ENCODE measurements around the gene DGKE. TPM values are rescaled to one million over a fixed set of nuclear protein-coding genes. Genes with fewer than 3 reads are reported as not detected.

The DGKE gene
- total and polyA plus RNA-seq, 2 of the 8 experiments (the other 6 are each of a cell fraction or from before 2014, with no cell fraction given), result 1.7 to 7.4 TPM

GRCh38 chr17:56917559-56918296 is 83.8 kb downstream of the DGKE start:
- Histone ChIP-seq H2AK5ac (ENCODE audit: low read depth, low read length) (no peak overlapping the region), H3K23me2 (ENCODE audit: low read depth, low read length) (peaks cover 13% of the 10 kb centered on the region; the same call in 1 of the 2 replicates), H3K56ac (replicated peaks; ENCODE audit: insufficient read length, low read depth, low read length) (no peak overlapping the region), H2BK120ac (replicated peaks; ENCODE audit: low read depth, low read length) (no peak overlapping the region), H3K4me2 (ENCODE audit: insufficient read depth in 1 of 2, low read depth in 2 of 2, low read length in 2 of 2) (no peak overlapping the region), H3K4me1 (replicated peaks in 1 of 4; ENCODE audit: control insufficient read depth in 3 of 4, insufficient read depth in 4 of 4, low read length in 3 of 4) (peaks cover 0 to 9% (median 5%) of the 10 kb centered on the region in 4 experiments; a peak in 3 of 7 replicates), H2BK12ac (ENCODE audit: low read depth, low read length) (no peak overlapping the region), H2BK15ac (ENCODE audit: low read length) (no peak overlapping the region), H3K18ac (ENCODE audit: extremely low read depth, low read length) (no peak overlapping the region), H2BK20ac (ENCODE audit: low read length) (no peak overlapping the region), H3K9me3 (ENCODE audit: insufficient read depth in 2 of 2, low read depth in 1 of 2, low read length in 1 of 2) (no peaks in the 10 kb centered on the region), H3K79me1 (ENCODE audit: low read depth, low read length) (peaks cover 3% of the 10 kb centered on the region; the same call in 1 of the 2 replicates), H3K4me3 (ENCODE audit: extremely low read depth in 1 of 4, insufficient read depth in 2 of 4, low read depth in 3 of 4, low read length in 4 of 4) (no peak overlapping the region), H3K9ac (replicated peaks in 1 of 4; ENCODE audit: extremely low read depth in 1 of 4, low read depth in 3 of 4, low read length in 3 of 4) (no peak overlapping the region), H3K14ac (ENCODE audit: insufficient read length) (no peak overlapping the region), H3K27ac (ENCODE audit: low read depth, low read length) (no peak overlapping the region), H3K23ac (ENCODE audit: insufficient read length) (no peak overlapping the region), H4K5ac (ENCODE audit: insufficient read length, low read depth, low read length) (no peak overlapping the region), H3K27me3 (replicated peaks in 1 of 4; ENCODE audit: control insufficient read depth in 3 of 4, extremely low read depth in 1 of 4, insufficient read depth in 3 of 4, low read length in 3 of 4) (peaks cover 0 to 18% (median 15%) of the 10 kb centered on the region in 4 experiments; a peak in 6 of 7 replicates), H4K91ac (replicated peaks; ENCODE audit: insufficient read length, low read length) (no peak overlapping the region), H4K20me1 (replicated peaks in 1 of 2; ENCODE audit: control insufficient read depth in 1 of 2, insufficient read depth in 2 of 2, low read length in 2 of 2) (no peaks in the 10 kb centered on the region), H3K79me2 (ENCODE audit: control insufficient read depth in 1 of 2, insufficient read depth in 2 of 2, low read length in 2 of 2) (no peaks in the 10 kb centered on the region; a peak in 1 of 4 replicates), H2BK5ac (ENCODE audit: low read depth, low read length) (no peak overlapping the region), H3K36me3 (ENCODE audit: control insufficient read depth in 2 of 4, insufficient read depth in 4 of 4, low read length in 3 of 4) (no peaks in the 10 kb centered on the region), H3K4ac (replicated peaks; ENCODE audit: insufficient read length, low read depth, low read length) (no peak overlapping the region), H2AFZ (ENCODE audit: low read length) (no peak overlapping the region), H4K8ac (ENCODE audit: extremely low read depth, insufficient read depth, low read length) (no peak overlapping the region)
- no peak for DNase-seq (ENCODE audit: low read depth in 1 of 2, low spot score in 2 of 2)
- FAIRE-seq, result no peak
- ChIA-PET CTCF (ENCODE audit: partially characterized antibody) (interaction anchor here (1.8 kb wide), 1 partner anchor 98 kb away, joined by 4 read pairs; no protein-coding TSS in a partner anchor), POLR2A (ENCODE audit: partially characterized antibody) (no interaction called here)
- WGBS, 2 experiments (ENCODE audit: extremely low coverage in 1 of 2, insufficient coverage in 1 of 2, insufficient read length in 1 of 2, insufficient replicate concordance in 2 of 2, low coverage in 1 of 2, low lambda C conversion rate in 2 of 2, missing lambda C conversion rate in 1 of 2), result 98% methylated on average over 4 of the region's 4 CpGs; no CpG with 5 or more reads in 1 of the 2 experiments
- TF ChIP-seq HDAC2 (IDR thresholded peaks at IDR 0.05; ENCODE audit: borderline replicate concordance in 1 of 2, low read depth in 2 of 2, low read length in 2 of 2) (no peak), RXRA (IDR thresholded peaks at IDR 0.05; ENCODE audit: insufficient read depth, low read depth, low read length) (no peak), NRF1 (IDR thresholded peaks at IDR 0.05; ENCODE audit: low read depth, low read length) (no peak), SIX5 (IDR thresholded peaks at IDR 0.05; ENCODE audit: low read depth, low read length) (no peak), KDM4A (IDR thresholded peaks at IDR 0.05; ENCODE audit: low read depth, low read length, severe bottlenecking) (no peak), KDM1A (IDR thresholded peaks at IDR 0.05; ENCODE audit: borderline replicate concordance, low read length) (no peak), RAD21 (IDR thresholded peaks at IDR 0.05 in 1 of 2, conservative IDR thresholded peaks at IDR 0.05 in 1 of 2; ENCODE audit: low read depth in 2 of 2, low read length in 2 of 2) (no peak), MAFK (IDR thresholded peaks at IDR 0.05; ENCODE audit: low read depth, low read length) (no peak), CHD2 (IDR thresholded peaks at IDR 0.05; ENCODE audit: low read length) (no peak), JUN (IDR thresholded peaks at IDR 0.05; ENCODE audit: low read depth, low read length) (no peak), TEAD4 (IDR thresholded peaks at IDR 0.05; ENCODE audit: low read depth, low read length) (no peak)
